ENCODE data around the gene LRP1. TPM values are rescaled to one million over a fixed set of nuclear protein-coding genes. Genes with fewer than 3 reads are reported as not detected.

The LRP1 gene
- total and polyA plus RNA-seq, 4 donors, result 87.5 to 375 (median 139) TPM

DNA sequence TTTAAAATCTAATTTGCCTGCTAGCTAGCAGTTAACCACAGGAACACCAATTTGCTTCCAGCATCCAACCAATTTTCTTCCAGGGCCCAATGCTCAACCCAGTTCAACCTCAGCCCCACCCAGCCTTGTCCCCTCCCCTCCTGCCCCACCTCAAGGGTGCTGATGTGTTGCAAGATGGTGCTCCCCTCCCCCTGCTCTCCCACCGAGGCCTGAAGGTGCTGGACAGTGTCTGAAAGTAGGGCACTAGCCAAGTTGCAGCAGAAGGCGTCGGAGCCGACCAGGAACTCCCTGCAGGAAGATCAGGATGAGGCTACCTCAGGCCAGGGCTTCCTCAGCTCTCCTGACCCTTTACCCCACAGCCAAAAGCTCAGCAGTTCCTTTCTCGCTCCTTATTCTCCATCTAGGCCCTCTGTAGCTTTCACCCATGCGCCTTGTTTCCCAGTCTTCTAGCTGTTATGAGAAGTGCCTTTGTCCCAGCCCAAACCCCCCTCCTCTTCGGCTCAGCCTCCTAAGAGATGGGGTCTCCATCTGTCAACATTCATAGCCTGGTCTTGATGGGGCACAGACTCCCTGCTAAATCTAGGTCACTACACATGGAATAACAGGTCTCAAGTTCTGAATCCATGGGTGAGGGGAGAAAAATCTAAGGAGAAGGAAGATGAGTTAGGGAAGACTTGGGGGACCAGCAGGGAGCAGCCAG lies 20.7 kb upstream of the LRP1 start:
- Histone ChIP-seq H3K9ac (ENCODE audit: low read depth in 1 of 2, low read length in 2 of 2) (no peak overlapping the region), H3K9me3 (ENCODE audit: control insufficient read depth in 4 of 4, low read length in 3 of 4) (no peaks in the 10 kb centered on the region), H3K36me3 (ENCODE audit: control insufficient read depth in 4 of 4, insufficient read depth in 3 of 4, low read depth in 1 of 4, low read length in 3 of 4) (peaks cover 16 to 31% (median 24%) of the 10 kb centered on the region in 4 donors), H3K27me3 (ENCODE audit: control insufficient read depth in 4 of 4, insufficient read depth in 4 of 4, low read length in 3 of 4) (no peaks in the 10 kb centered on the region), H3K27ac (ENCODE audit: low read depth in 1 of 2, low read length in 2 of 2) (peak overlapping the region in 1 of 2 donors; percentile 14), H3K4me3 (ENCODE audit: low read depth in 1 of 3, low read length in 3 of 3) (no peak overlapping the region), H3K4me1 (ENCODE audit: control insufficient read depth in 4 of 4, insufficient read depth in 4 of 4, low read length in 3 of 4) (peaks cover 7 to 48% (median 35%) of the 10 kb centered on the region in 4 donors)
- TF ChIP-seq GABPA (IDR thresholded peaks at IDR 0.05 in 1 of 2, conservative IDR thresholded peaks at IDR 0.05 in 1 of 2) (no peak), TAF1 (conservative IDR thresholded peaks at IDR 0.05) (no peak), REST (IDR thresholded peaks at IDR 0.05) (no peak), YY1 (IDR thresholded peaks at IDR 0.05) (no peak), CTCF (IDR thresholded peaks at IDR 0.05; ENCODE audit: low read depth, low read length, missing input control) (no peak), FOXA2 (IDR thresholded peaks at IDR 0.05) (no peak)
- DNase-seq (ENCODE audit: low spot score), result no peak
- WGBS, result 79% methylated on average over 7 of the region's 7 CpGs

GRCh38 chr12:57109207-57110103 lies 18.8 kb upstream of the LRP1 start:
- H3K9me3 ChIP-seq (ENCODE audit: control insufficient read depth in 4 of 4, low read length in 3 of 4), result no peaks in the 10 kb centered on the region
- peaks cover 15 to 24% (median 21%) of the 10 kb centered on the region in 4 donors for H3K36me3 ChIP-seq (ENCODE audit: control insufficient read depth in 4 of 4, insufficient read depth in 3 of 4, low read depth in 1 of 4, low read length in 3 of 4)
- H3K4me1 ChIP-seq (ENCODE audit: control insufficient read depth in 4 of 4, insufficient read depth in 4 of 4, low read length in 3 of 4), result peaks cover 7 to 47% (median 34%) of the 10 kb centered on the region in 4 donors
- TF ChIP-seq, protein P1, sequence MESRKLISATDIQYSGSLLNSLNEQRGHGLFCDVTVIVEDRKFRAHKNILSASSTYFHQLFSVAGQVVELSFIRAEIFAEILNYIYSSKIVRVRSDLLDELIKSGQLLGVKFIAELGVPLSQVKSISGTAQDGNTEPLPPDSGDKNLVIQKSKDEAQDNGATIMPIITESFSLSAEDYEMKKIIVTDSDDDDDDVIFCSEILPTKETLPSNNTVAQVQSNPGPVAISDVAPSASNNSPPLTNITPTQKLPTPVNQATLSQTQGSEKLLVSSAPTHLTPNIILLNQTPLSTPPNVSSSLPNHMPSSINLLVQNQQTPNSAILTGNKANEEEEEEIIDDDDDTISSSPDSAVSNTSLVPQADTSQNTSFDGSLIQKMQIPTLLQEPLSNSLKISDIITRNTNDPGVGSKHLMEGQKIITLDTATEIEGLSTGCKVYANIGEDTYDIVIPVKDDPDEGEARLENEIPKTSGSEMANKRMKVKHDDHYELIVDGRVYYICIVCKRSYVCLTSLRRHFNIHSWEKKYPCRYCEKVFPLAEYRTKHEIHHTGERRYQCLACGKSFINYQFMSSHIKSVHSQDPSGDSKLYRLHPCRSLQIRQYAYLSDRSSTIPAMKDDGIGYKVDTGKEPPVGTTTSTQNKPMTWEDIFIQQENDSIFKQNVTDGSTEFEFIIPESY (IDR thresholded peaks at IDR 0.05), result no peak
- TF ChIP-seq NR2F2 (IDR thresholded peaks at IDR 0.05) (no peak), FOXA1 (IDR thresholded peaks at IDR 0.05) (no peak), HNF4G (IDR thresholded peaks at IDR 0.05) (no peak), GABPA (IDR thresholded peaks at IDR 0.05 in 1 of 2, conservative IDR thresholded peaks at IDR 0.05 in 1 of 2) (no peak), JUND (IDR thresholded peaks at IDR 0.05) (no peak), FOXA2 (IDR thresholded peaks at IDR 0.05) (no peak)
- H3K4me3 ChIP-seq (ENCODE audit: low read depth in 1 of 3, low read length in 3 of 3), result peak overlapping the region; percentile 71 to 93 (median 86)
- peak overlapping the region in 1 of 2 donors; percentile 66 for H3K9ac ChIP-seq (ENCODE audit: low read depth in 1 of 2, low read length in 2 of 2)
- no peaks in the 10 kb centered on the region for H3K27me3 ChIP-seq (ENCODE audit: control insufficient read depth in 4 of 4, insufficient read depth in 4 of 4, low read length in 3 of 4)
- H3K27ac ChIP-seq (ENCODE audit: low read depth in 1 of 2, low read length in 2 of 2), result peak overlapping the region; percentile 99
- 66% methylated on average over 7 of the region's 7 CpGs for WGBS
- no peak for DNase-seq (ENCODE audit: low spot score)
